ENCODE results near the gene TSPEAR. TPM values are rescaled to one million over a fixed set of nuclear protein-coding genes. Genes with fewer than 3 reads are reported as not detected.

TSPEAR gene
- polyA plus RNA-seq, 1 of the 3 experiments (the other 2 are of a cell fraction): 0.08 TPM

- no peaks in the 10 kb centered on the region for H4K20me1 ChIP-seq (ENCODE audit: insufficient read depth)
- no peaks in the 10 kb centered on the region for H3K9me3 ChIP-seq
- H3K27ac ChIP-seq (ENCODE audit: low read depth in 2 of 2, low read length in 1 of 2): no peak overlapping the region
- DNase-seq: no peak
- H3K9ac ChIP-seq: no peak overlapping the region
- TF ChIP-seq POLR2AphosphoS5 (IDR thresholded peaks at IDR 0.05; ENCODE audit: low read depth, low read length) (no peak), REST (IDR thresholded peaks at IDR 0.05; ENCODE audit: low read depth, low read length) (no peak), USF1 (IDR thresholded peaks at IDR 0.05; ENCODE audit: borderline replicate concordance, low read depth) (no peak), GATA2 (CRISPR knock-in tag; IDR thresholded peaks at IDR 0.05) (no peak), FOXJ3 (CRISPR knock-in tag; IDR thresholded peaks at IDR 0.05) (no peak), IRF3 (IDR thresholded peaks at IDR 0.05; ENCODE audit: low read depth, low read length) (no peak), RFX5 (IDR thresholded peaks at IDR 0.05; ENCODE audit: low read length) (no peak), JUND (IDR thresholded peaks at IDR 0.05) (no peak), EP300 (IDR thresholded peaks at IDR 0.05; ENCODE audit: borderline replicate concordance in 1 of 2, low read depth in 1 of 2, low read length in 1 of 2) (no peak), TAF1 (IDR thresholded peaks at IDR 0.05; ENCODE audit: borderline replicate concordance, low read depth, low read length) (no peak), NFIC (IDR thresholded peaks at IDR 0.05; ENCODE audit: borderline replicate concordance) (no peak)
- H3K9me2 ChIP-seq: no peaks in the 10 kb centered on the region
- H2AFZ ChIP-seq (ENCODE audit: low read depth): no peak overlapping the region
- H3K36me3 ChIP-seq (replicated peaks in 1 of 2; ENCODE audit: control insufficient read depth in 1 of 2, insufficient read depth in 2 of 2, low read length in 1 of 2): no peaks in the 10 kb centered on the region
- no peaks in the 10 kb centered on the region for H3K79me2 ChIP-seq (ENCODE audit: insufficient read depth)
- no peak overlapping the region for H3K4me2 ChIP-seq
- ChIA-PET POLR2A (no interaction called here), CTCF (interaction anchor here (1.1 to 1.8 kb wide), 2 partner anchors 59 to 214 kb away, joined by 3 to 6 read pairs; no protein-coding TSS in a partner anchor)
- H3K4me3 ChIP-seq (ENCODE audit: low read depth in 2 of 2, low read length in 1 of 2): no peak overlapping the region
- H3K4me1 ChIP-seq (ENCODE audit: control insufficient read depth in 1 of 2, insufficient read depth in 2 of 2, low read depth in 1 of 2, low read length in 1 of 2): no peaks in the 10 kb centered on the region
- peaks cover 61% of the 10 kb centered on the region; the same call in 1 of the 2 replicates for H3K27me3 ChIP-seq (ENCODE audit: insufficient read depth)
- H3F3A ChIP-seq (replicated peaks; ENCODE audit: insufficient read depth): no peaks in the 10 kb centered on the region
- WGBS (ENCODE audit: low lambda C conversion rate): 46% methylated on average over 10 of the region's 14 CpGs
These were observed 13.6 kb upstream of the TSPEAR start for GRCh38 chr21:44724926-44725325.

GRCh38 chr21:44724196-44724595 lies 12.8 kb upstream of the TSPEAR start:
- H3K27me3 ChIP-seq (ENCODE audit: insufficient read depth): peaks cover 59% of the 10 kb centered on the region; the same call in 1 of the 2 replicates
- 71% methylated on average over 7 of the region's 7 CpGs for WGBS (ENCODE audit: low lambda C conversion rate)

More at GRCh38 chr21:44724196-44724595, 12.8 kb upstream of the TSPEAR start:
- Histone ChIP-seq H3K9me2 (no peaks in the 10 kb centered on the region), H2AFZ (ENCODE audit: low read depth) (no peak overlapping the region), H3F3A (replicated peaks; ENCODE audit: insufficient read depth) (no peaks in the 10 kb centered on the region), H4K20me1 (ENCODE audit: insufficient read depth) (no peaks in the 10 kb centered on the region), H3K9me3 (no peaks in the 10 kb centered on the region), H3K36me3 (replicated peaks in 1 of 2; ENCODE audit: control insufficient read depth in 1 of 2, insufficient read depth in 2 of 2, low read length in 1 of 2) (no peaks in the 10 kb centered on the region), H3K27ac (ENCODE audit: low read depth in 2 of 2, low read length in 1 of 2) (no peak overlapping the region), H3K4me3 (ENCODE audit: low read depth in 2 of 2, low read length in 1 of 2) (no peak overlapping the region), H3K4me2 (no peak overlapping the region), H3K4me1 (ENCODE audit: control insufficient read depth in 1 of 2, insufficient read depth in 2 of 2, low read depth in 1 of 2, low read length in 1 of 2) (no peaks in the 10 kb centered on the region), H3K9ac (no peak overlapping the region), H3K79me2 (ENCODE audit: insufficient read depth) (no peaks in the 10 kb centered on the region)
- no peak for TF ChIP-seq FOXJ3 (CRISPR knock-in tag; IDR thresholded peaks at IDR 0.05)
- TF ChIP-seq CHD2 (IDR thresholded peaks at IDR 0.05; ENCODE audit: low read length, partially characterized antibody): no peak
- no peak for TF ChIP-seq JUND (IDR thresholded peaks at IDR 0.05)
- no peak for TF ChIP-seq RXRA (IDR thresholded peaks at IDR 0.05; ENCODE audit: borderline replicate concordance, low read depth)
- no peak for TF ChIP-seq USF1 (IDR thresholded peaks at IDR 0.05; ENCODE audit: borderline replicate concordance, low read depth)
- no peak for TF ChIP-seq FOXM1 (IDR thresholded peaks at IDR 0.05; ENCODE audit: low read depth)
- no peak for TF ChIP-seq NFIC (IDR thresholded peaks at IDR 0.05; ENCODE audit: borderline replicate concordance)
- no peak for TF ChIP-seq EZH2phosphoT487 (IDR thresholded peaks at IDR 0.05; ENCODE audit: borderline replicate concordance, low read depth)
- no peak for TF ChIP-seq PBX3 (IDR thresholded peaks at IDR 0.05)
- no peak for TF ChIP-seq MXI1 (IDR thresholded peaks at IDR 0.05; ENCODE audit: low read depth, low read length)
- no peak for DNase-seq
- CTCF ChIA-PET: interaction anchor here (1.1 kb wide), 1 partner anchor 60 kb away, joined by 3 read pairs; no protein-coding TSS in a partner anchor
- POLR2A ChIA-PET: no interaction called here

All from SK-N-SH (cell line).